Islet of Langerhans (tissue), 1 donor: ENCODE results near the gene ASB11.
"Not testable (repeated sequence)": the region's sequence is repeated elsewhere in the genome, so short reads cannot be mapped to it uniquely, and the experiment has no call there.

Experiments
- FAIRE-seq: peaks from one replicate; lab custom pipeline; 2011; peaks lifted over from hg19 to GRCh38; lab: Jason Lieb, UNC

The ASB11 gene

GRCh38 chrX:15305899-15306298, 9.5 kb downstream of the ASB11 start:
- FAIRE-seq, result not testable (repeated sequence)

DNA sequence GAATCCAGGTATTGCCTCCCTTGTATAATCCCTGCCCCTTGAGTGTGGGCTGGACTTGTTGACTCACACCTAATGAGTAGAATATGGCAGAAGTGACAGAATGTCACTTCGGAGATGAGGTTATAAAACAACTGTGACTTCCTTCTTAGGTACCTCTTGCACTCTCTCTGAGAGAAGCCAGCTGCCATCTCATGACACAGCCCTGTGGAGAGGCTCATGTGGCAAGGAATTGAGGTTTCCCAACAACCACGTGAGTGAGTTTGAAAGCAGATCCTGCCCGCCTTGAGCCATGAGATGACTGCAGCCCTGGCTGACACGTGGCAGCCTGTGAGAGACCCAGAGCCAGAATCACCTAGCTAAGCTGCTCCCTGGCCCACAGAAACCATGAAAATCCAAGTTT, 13.5 kb downstream of the ASB11 start:
- FAIRE-seq, result peak; percentile 90

- peak; percentile 100 for FAIRE-seq
Measured at GRCh38 chrX:15299941-15300851, 15.2 kb downstream of the ASB11 start.

GRCh38 chrX:15298780-15299179, 16.7 kb downstream of the ASB11 start:
- no peak for FAIRE-seq

- no peak for FAIRE-seq
Measured at GRCh38 chrX:15298201-15298600, 17.2 kb downstream of the ASB11 start.

DNA sequence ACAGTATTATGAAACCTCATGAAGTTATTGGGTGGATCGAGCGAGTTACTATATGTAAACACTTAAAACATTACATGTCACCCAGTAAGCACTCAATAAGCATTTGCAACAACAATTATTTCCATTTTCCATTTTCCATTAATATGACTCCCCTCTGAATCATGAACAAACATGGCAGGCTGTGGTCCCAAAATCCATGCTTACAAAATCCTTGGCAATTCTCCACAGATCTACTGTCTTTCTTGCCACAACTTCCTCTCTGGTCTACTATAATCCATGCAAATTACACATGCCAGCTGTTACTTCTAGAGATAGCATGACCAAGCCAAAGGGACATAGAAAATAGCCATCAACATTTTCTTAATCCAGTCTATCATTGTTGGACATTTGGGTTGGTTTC, 22.0 kb downstream of the ASB11 start:
- no peak for FAIRE-seq

DNA sequence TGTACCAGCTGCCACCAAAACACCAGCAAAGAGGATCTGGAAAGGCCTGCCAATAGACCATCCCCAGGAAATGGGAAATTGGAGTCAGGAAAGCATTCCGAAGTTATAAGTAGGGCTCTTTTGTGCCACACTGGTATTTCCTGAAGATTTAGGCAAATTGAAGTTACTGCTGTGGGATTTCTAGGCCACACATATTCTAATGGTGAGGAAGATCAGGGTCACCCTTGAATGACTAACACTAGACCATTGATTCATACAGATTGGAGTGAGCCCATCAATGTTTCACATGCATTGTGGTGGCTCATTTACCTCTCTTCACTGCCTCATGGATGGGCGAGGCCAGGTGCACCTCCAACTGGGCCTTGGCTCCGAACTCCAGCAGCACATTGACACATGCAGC, 22.6 kb downstream of the ASB11 start:
- FAIRE-seq, result no peak

GRCh38 chrX:15277604-15278003, 37.8 kb downstream of the ASB11 start:
- no peak for FAIRE-seq

DNA sequence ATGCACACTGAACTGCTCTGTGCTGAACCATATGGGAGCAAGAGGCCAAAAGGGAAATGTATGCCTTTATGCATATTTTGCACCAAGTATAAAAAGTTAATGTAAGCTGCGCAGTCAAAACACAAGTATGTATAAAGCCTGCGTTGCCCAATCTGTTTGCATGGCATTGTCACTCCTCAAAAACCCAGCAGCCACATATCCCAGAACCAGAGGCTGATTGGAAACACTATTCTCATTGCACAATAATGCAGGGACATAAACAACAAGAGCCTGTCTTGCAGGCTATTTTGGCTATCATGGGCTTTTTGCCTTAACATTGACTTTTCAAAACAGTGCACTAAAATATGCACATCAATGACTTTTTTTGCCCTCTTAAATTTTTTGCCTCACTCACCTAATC, 40.5 kb downstream of the ASB11 start:
- no peak for FAIRE-seq

- not testable (repeated sequence) for FAIRE-seq
Measured at GRCh38 chrX:15273275-15273674, 42.2 kb downstream of the ASB11 start.

- no peak for FAIRE-seq
Measured at GRCh38 chrX:15271757-15272156, 43.7 kb downstream of the ASB11 start.

- FAIRE-seq, result peak; percentile 30
Measured at GRCh38 chrX:15269618-15270521, 45.6 kb downstream of the ASB11 start, which contains the start of gene ASB9. Gene ASB9, minus strand, starts transcription at chrX:15270083. Its CDS starts 209 bp downstream, at chrX:15269874.

- no peak for FAIRE-seq
Measured at GRCh38 chrX:15269120-15269519, 46.3 kb downstream of the ASB11 start.

DNA sequence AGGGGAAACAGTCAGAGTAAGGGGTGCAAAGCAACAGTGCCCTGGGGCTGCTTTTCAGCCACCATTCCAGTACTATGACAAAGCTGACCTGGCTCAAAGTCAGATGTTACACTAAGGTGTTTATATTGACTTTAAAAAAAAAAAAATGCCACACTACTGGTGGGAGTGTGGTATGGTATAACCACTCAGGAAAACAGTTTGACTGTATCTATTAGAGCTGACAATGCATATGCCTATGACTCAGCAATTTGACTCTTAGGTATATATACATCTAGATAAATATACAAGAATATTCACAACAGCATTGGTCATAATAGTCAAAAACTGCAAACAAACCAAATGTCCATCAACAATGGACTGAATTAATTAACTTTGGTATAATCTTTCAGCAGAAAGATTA, 60.6 kb downstream of the ASB11 start:
- FAIRE-seq, result no peak

- no peak for FAIRE-seq
Measured at GRCh38 chrX:15245896-15246295, 69.5 kb downstream of the ASB11 start.

DNA sequence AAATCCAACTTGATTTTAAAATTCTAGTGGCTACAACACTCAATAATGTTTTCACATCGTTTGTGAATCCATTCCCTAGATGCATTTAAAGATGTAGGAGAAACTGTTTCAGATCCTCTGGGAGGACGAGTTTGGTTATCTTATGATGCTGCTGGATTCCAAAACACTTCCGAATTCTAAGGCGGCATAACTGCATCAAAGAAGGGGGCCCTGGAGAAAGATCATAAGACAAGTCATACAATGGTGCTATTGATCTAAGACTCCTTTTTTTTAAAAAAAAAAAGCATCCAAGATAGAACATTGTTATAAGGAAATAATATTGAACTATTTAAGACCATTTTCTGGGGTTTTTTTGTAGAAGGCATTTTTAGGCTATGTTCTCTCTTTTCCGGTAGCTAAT, 71.0 kb downstream of the ASB11 start:
- no peak for FAIRE-seq

- peak; percentile 100 for FAIRE-seq
Measured at GRCh38 chrX:15242899-15243555, 72.4 kb downstream of the ASB11 start.

DNA sequence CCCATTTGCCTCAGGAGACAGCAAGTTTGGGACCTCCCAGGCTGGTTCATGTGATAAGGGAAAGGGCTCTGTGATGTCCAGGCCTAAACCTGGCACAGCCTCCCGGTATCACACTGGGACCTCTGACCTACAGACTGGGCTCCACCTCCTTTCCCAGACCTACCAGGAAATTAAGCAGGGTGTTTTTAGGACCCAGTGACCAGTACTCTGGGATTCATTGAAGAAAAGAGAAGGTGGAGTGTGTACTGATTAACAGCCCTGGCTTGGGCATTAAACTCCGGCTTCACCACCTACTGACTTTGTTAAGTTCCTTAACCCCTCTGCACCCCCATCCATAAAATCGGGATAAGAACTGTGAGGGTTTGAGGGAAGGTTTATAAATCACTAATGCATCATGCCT, 74.1 kb downstream of the ASB11 start:
- no peak for FAIRE-seq

GRCh38 chrX:15240414-15240813, 75.0 kb downstream of the ASB11 start:
- no peak for FAIRE-seq

DNA sequence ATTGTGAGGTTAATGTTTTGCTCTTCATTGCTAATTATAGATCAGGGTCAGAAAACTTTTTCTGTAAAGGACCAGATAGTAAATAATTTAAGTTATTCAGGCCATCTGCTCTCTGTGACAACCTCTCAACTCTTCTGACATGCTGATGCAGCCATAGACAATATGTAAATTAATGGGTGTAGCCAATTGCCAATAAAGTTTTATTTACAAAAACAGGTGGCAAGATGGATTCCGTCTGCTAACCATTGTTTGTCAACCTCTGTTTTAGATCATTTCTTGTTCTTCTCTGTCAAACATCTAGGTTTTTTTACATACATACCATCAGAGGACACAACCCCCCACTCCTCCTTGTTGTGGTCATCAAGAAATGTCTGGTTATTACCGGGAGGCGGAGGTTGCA, 79.3 kb downstream of the ASB11 start:
- FAIRE-seq, result no peak

DNA sequence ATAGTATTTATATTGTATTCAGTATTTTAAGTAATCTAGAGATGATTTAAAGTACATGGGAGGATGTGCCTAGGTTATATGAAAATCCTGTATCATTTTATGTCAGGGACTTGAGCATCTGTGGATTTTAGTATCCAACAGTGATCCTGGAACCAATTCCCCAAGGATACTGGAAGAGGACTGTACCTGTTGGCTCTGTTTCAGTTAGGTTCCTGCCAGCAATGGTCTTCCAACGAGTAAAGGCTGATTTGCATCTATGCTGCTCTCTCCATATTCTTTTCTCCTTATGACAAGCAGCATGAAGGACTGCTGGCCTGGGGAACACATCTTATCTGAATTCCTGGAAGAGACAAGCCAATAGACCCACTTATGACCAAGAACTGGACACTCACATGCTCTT, 80.4 kb downstream of the ASB11 start:
- no peak for FAIRE-seq

GRCh38 chrX:15233416-15234015, 81.9 kb downstream of the ASB11 start:
- FAIRE-seq, result no peak
